HepG2 (cell line): ENCODE data around the gene VDAC1. TPM values are rescaled to one million over a fixed set of nuclear protein-coding genes. Genes with fewer than 3 reads are reported as not detected.

Source experiments
- ATAC-seq: fragments of 200-7000 bp; cut with Tn5 transposase; 3 replicates; pipeline ENCODE4 v1.9.1; 2020; ENCODE audit warnings: mild to moderate bottlenecking, moderate library complexity
- BruUV-seq: library from RNA; stranded (reverse); fragments of 400-500 nt; replicated peaks from 2 replicates; lab custom pipeline; 2021; lab: Mats Ljungman, UMichigan
- CTCF ChIA-PET: fragments of 300-600 bp; formaldehyde crosslinking; extraction: SDS; loops from one replicate; lab custom pipeline; 2021; ENCODE audit warnings: low total read pairs, inconsistent platforms, low intra/inter-chr PET ratio; lab: Yijun Ruan, JAX
- POLR2A ChIA-PET: fragments of 350-600 bp; sonication (Branson Sonifier 250); formaldehyde crosslinking; loops from one replicate; lab custom pipeline; 2020; ENCODE audit warnings: antibody characterized with exemption, inconsistent platforms; lab: Yijun Ruan, JAX
- DNase-seq: peaks from one replicate; pipeline ENCODE4 v3.0.0-alpha.2; 2015; ENCODE audit warnings: low spot score
- FAIRE-seq: peaks from 3 replicates; lab custom pipeline; 2011; peaks lifted over from hg19 to GRCh38; lab: Jason Lieb, UNC
- H2AFZ ChIP-seq: one replicate; pipeline ENCODE4 v1.6.1; 2011; ENCODE audit warnings: low read length, inconsistent platforms
- H3K27ac ChIP-seq: fragments of 300-600 bp; 3 replicates; pipeline ENCODE4 v1.8.0; 2011; ENCODE audit warnings: mixed run types, mild to moderate bottlenecking, mixed read lengths, low read length, inconsistent platforms; ENCODE audit not compliant: insufficient read depth; ENCODE audit errors: extremely low read length
- H3K27me3 ChIP-seq, 2 experiments: fragments of 200-600 bp in 1 of 2; 2 replicates in 1 of 2; 3 replicates in 1 of 2; pipeline versions ENCODE4 v1.6.0 to v1.8.0; 2011; ENCODE audit warnings: low read length in 2 of 2, mild to moderate bottlenecking in 2 of 2, moderate library complexity in 2 of 2, inconsistent platforms in 1 of 2; ENCODE audit not compliant: insufficient read depth in 2 of 2, control insufficient read depth in 1 of 2
- H3K36me3 ChIP-seq, 2 experiments: fragments of 200-600 bp in 1 of 2; replicated peaks in 1 of 2; 2 replicates in 1 of 2; 3 replicates in 1 of 2; pipeline versions ENCODE4 v1.5.1 to v1.8.0; 2011; ENCODE audit warnings: low read length in 2 of 2, inconsistent platforms in 1 of 2; ENCODE audit not compliant: insufficient read depth in 2 of 2, control insufficient read depth in 1 of 2
- H3K4me1 ChIP-seq: 2 replicates; pipeline ENCODE4 v1.5.1; 2012; ENCODE audit warnings: low read length, inconsistent platforms; ENCODE audit not compliant: insufficient read depth
- H3K4me2 ChIP-seq: 2 replicates; pipeline ENCODE4 v1.6.0; 2011; ENCODE audit warnings: low read depth, low read length, inconsistent platforms
- H3K4me3 ChIP-seq, 3 experiments: fragments of 200-600 bp in 1 of 3; sonication (generic), shearing (Covaris generic) in 1 of 3; replicated peaks in 1 of 3; 2 replicates each; pipeline ENCODE4 v1.5.1; 2011 to 2016; ENCODE audit warnings: low read length in 3 of 3, inconsistent platforms in 2 of 3, low read depth in 2 of 3, mild to moderate bottlenecking in 2 of 3, control low read depth in 1 of 3, mixed read lengths in 1 of 3; ENCODE audit not compliant: insufficient read depth in 1 of 3
- H3K79me2 ChIP-seq: one replicate; pipeline ENCODE4 v1.6.1; 2011; ENCODE audit warnings: low read length, inconsistent platforms; ENCODE audit not compliant: insufficient read depth
- H3K9ac ChIP-seq: 2 replicates; pipeline ENCODE4 v1.6.0; 2011; ENCODE audit warnings: mild to moderate bottlenecking, low read depth, low read length, inconsistent platforms; ENCODE audit not compliant: insufficient read depth
- H3K9me3 ChIP-seq: 2 replicates; pipeline ENCODE4 v1.5.1; 2012; ENCODE audit warnings: mild to moderate bottlenecking, low read length
- H4K20me1 ChIP-seq: 2 replicates; pipeline ENCODE4 v1.6.0; 2011; ENCODE audit warnings: inconsistent platforms, mild to moderate bottlenecking, low read length, moderate library complexity; ENCODE audit not compliant: insufficient read depth
- DDIT3 ChIP-seq: sonication (generic); formaldehyde crosslinking; IDR thresholded peaks from 2 replicates; pipeline ENCODE4 v1.4.0; 2020; ENCODE audit warnings: mild to moderate bottlenecking, missing genetic modification reagents
- EP300 ChIP-seq, 3 experiments: sonication (generic) in 1 of 3; formaldehyde crosslinking in 1 of 3; IDR thresholded peaks; 2 replicates each; pipeline versions ENCODE4 v1.5.1 to v1.6.1; 2011 to 2020; ENCODE audit warnings: low read depth in 2 of 3, low read length in 2 of 3, borderline replicate concordance in 1 of 3, improper control_type of control experiment in 1 of 3, mild to moderate bottlenecking in 1 of 3, missing genetic modification reagents in 1 of 3, moderate library complexity in 1 of 3
- MAFK ChIP-seq, 2 experiments: IDR thresholded peaks in 1 of 2; conservative IDR thresholded peaks in 1 of 2; 2 replicates each; pipeline ENCODE4 v1.6.1; 2011; ENCODE audit warnings: improper control_type of control experiment in 2 of 2, low read length in 2 of 2
- SMAD3 ChIP-seq: sonication (generic); formaldehyde crosslinking; IDR thresholded peaks from 2 replicates; pipeline ENCODE4 v1.4.0; 2020; ENCODE audit warnings: missing genetic modification reagents
- SP4 ChIP-seq: sonication (generic); formaldehyde crosslinking; IDR thresholded peaks from 2 replicates; pipeline ENCODE4 v1.8.1; 2023; ENCODE audit warnings: mild to moderate bottlenecking, missing genetic modification reagents
- TFAP4 ChIP-seq: sonication (generic); IDR thresholded peaks from 2 replicates; pipeline ENCODE4 v1.6.1; 2016; ENCODE audit warnings: low read depth, borderline replicate concordance
- TFE3 ChIP-seq: IDR thresholded peaks from 2 replicates; pipeline ENCODE4 v1.6.1; 2016
- TGIF2 ChIP-seq: IDR thresholded peaks from 2 replicates; pipeline ENCODE4 v1.6.1; 2016; ENCODE audit warnings: control low read depth, missing compliant biosample characterization
- ZFP91 ChIP-seq: sonication (generic); formaldehyde crosslinking; IDR thresholded peaks from 2 replicates; pipeline ENCODE4 v1.9.0; 2022; ENCODE audit warnings: missing genetic modification reagents, mild to moderate bottlenecking, borderline replicate concordance
- ZNF430 ChIP-seq: sonication (generic); formaldehyde crosslinking; IDR thresholded peaks from 2 replicates; pipeline ENCODE4 v1.9.0; 2021; ENCODE audit warnings: mild to moderate bottlenecking, missing genetic modification reagents
- ZNF501 ChIP-seq: sonication (generic); formaldehyde crosslinking; IDR thresholded peaks from 2 replicates; pipeline ENCODE4 v1.5.1; 2020; ENCODE audit warnings: mild to moderate bottlenecking, moderate library complexity, missing genetic modification reagents
- ZNF563 ChIP-seq: sonication (generic); formaldehyde crosslinking; IDR thresholded peaks from 2 replicates; pipeline ENCODE4 v1.8.0; 2022; ENCODE audit warnings: mild to moderate bottlenecking, moderate library complexity, missing genetic modification reagents
- ZNF687 ChIP-seq: sonication (generic); formaldehyde crosslinking; IDR thresholded peaks from 2 replicates; pipeline ENCODE4 v1.5.1; 2020; ENCODE audit warnings: mild to moderate bottlenecking, missing genetic modification reagents, moderate library complexity
- WGBS: methylation state at CpG from one replicate; pipeline ENCODE4 v1.1.6; 2017; ENCODE audit warnings: low lambda C conversion rate; 5-methylcytosine and 5-hydroxymethylcytosine counted together
- in situ Hi-C: cut with HindIII; loops from 2 replicates; pipeline ENCODE4 v1.10.0; 2017; ENCODE audit warnings: low pct_unique_long_range_greater_than_20kb; ENCODE audit not compliant: extremely low pct_ligation_motif_present
- intact Hi-C: fragments of 100-400 bp; cut with micrococcal nuclease; formaldehyde crosslinking; loops from one replicate; pipeline ENCODE4 v1.10.0; 2022; ENCODE audit not compliant: unreplicated experiment
- polyA plus RNA-seq, 8 experiments: library from polyadenylated mRNA; depleted of rRNA in 3 of 8; stranded (reverse) in 7 of 8; unstranded in 1 of 8; fragments of >200 nt; fragmentation: Illumina TruSeq in 4 of 8; extraction: Trizol in 4 of 8; gene quantifications; 2 replicates each; pipeline versions ENCODE4 v1.2.1 to v1.2.3, GENCODE V29; 2011 to 2016; ENCODE audit warnings: low read depth in 4 of 8, missing spikeins in 1 of 8, mixed read lengths in 1 of 8; ENCODE audit not compliant: insufficient read depth in 1 of 8
- total RNA-seq, 5 experiments: library from RNA; depleted of rRNA; stranded (reverse); fragments of >200 nt; fragmentation: Illumina TruSeq; extraction: Trizol; gene quantifications; 2 replicates each; pipeline ENCODE4 v1.2.3, GENCODE V29; 2016; ENCODE audit warnings: low read depth in 1 of 5

The VDAC1 gene
- total and polyA plus RNA-seq, 2 of the 13 experiments (the other 11 are each of a cell fraction or from before 2014, with no cell fraction given), result 112 to 380 TPM

GRCh38 chr5:134000091-134000511 is 4.7 kb downstream of the VDAC1 start:
- Histone ChIP-seq H3K79me2 (peaks cover 96% of the 10 kb centered on the region), H3K36me3 (peaks cover 3 to 6% of the 10 kb centered on the region in 2 experiments; a peak in 2 of 5 replicates), H4K20me1 (peaks cover 66% of the 10 kb centered on the region), H3K4me2 (peak overlapping the region; percentile 99), H3K27ac (peak overlapping the region; percentile 78), H3K9me3 (no peaks in the 10 kb centered on the region), H3K27me3 (no peaks in the 10 kb centered on the region; a peak in 1 of 5 replicates), H3K4me1 (peaks cover 81% of the 10 kb centered on the region), H3K4me3 (peak overlapping the region in 1 of 3 experiments; percentile 59; a peak in 3 of 6 replicates), H3K9ac (peak overlapping the region; percentile 97), H2AFZ (no peak overlapping the region)
- in situ Hi-C loops (no loop called here), intact Hi-C loops (no loop called here)
- DNase-seq, result no peak
- no peak for ATAC-seq
- 93% methylated on average over 4 of the region's 5 CpGs for WGBS
- ChIA-PET CTCF (no interaction called here), POLR2A (interaction anchor here (0.8 to 7.4 kb wide), 5 partner anchors 19 to 39 kb away, joined by 3 to 94 read pairs (median 4); partner anchors contain the start of gene C5orf15)
- no TSS peak for BruUV-seq
- no peak for FAIRE-seq
- TF ChIP-seq ZNF687 (CRISPR knock-in tag) (peak; percentile 48; the same call in 1 of the 2 replicates), EP300 (IDR thresholded peaks at IDR 0.05; ENCODE audit: low read depth in 2 of 2, low read length in 2 of 2) (no peak), EP300 (CRISPR knock-in tag; IDR thresholded peaks at IDR 0.05; ENCODE audit: borderline replicate concordance) (no peak), MAFK (conservative IDR thresholded peaks at IDR 0.05 in 1 of 2, IDR thresholded peaks at IDR 0.05 in 1 of 2; ENCODE audit: low read length in 2 of 2) (0 out of 4 replicates have a peak, but pooled peaks of 1 of the 2 experiments have one; percentile 7), SP4 (CRISPR knock-in tag) (0 out of 2 replicates have a peak, but pooled peaks have one; percentile 27), DDIT3 (CRISPR knock-in tag) (no peak), ZFP91 (0 out of 2 replicates have a peak, but pooled peaks have one; percentile 17), TGIF2 (CRISPR knock-in tag) (no peak), ZNF430 (0 out of 2 replicates have a peak, but pooled peaks have one; percentile 32), ZNF501 (CRISPR knock-in tag) (peak; percentile 35; the same call in 1 of the 2 replicates), TFE3 (CRISPR knock-in tag) (no peak), SMAD3 (CRISPR knock-in tag) (no peak), TFAP4 (0 out of 2 replicates have a peak, but pooled peaks have one; percentile 20), ZNF563 (no peak)
